ENCODE measurements around the gene CST6.
"Not testable (repeated sequence)": the region's sequence is repeated elsewhere in the genome, so short reads cannot be mapped to it uniquely, and the experiment has no call there.

The CST6 gene

GRCh38 chr11:65987336-65987735 is 24.5 kb upstream of the CST6 start:
- no peak for DNase-seq

- peak; percentile 96 for DNase-seq
Observed at GRCh38 chr11:65988791-65989592, 22.8 kb upstream of the CST6 start.

GRCh38 chr11:65992056-65992455 is 19.8 kb upstream of the CST6 start:
- no peak for DNase-seq

DNA sequence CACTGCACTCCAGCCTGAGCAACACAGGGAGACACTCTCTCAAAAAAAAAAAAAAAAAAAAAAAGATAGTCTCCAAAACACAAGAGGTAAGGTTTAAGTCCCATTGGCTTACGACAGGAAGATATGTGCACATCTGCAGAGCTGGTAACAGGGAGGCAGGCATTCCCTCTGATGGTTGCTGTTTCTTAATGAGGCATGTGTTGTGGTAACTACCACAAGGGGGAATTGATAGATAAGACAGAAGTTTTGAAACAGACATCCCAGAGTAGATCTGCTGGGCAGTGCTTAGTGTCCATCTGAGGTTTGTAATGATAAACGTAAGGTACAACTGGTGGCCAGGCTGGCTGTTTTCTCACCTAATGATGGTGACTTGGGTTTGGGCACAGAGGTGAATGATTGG is 14.5 kb upstream of the CST6 start:
- no peak for DNase-seq

DNA sequence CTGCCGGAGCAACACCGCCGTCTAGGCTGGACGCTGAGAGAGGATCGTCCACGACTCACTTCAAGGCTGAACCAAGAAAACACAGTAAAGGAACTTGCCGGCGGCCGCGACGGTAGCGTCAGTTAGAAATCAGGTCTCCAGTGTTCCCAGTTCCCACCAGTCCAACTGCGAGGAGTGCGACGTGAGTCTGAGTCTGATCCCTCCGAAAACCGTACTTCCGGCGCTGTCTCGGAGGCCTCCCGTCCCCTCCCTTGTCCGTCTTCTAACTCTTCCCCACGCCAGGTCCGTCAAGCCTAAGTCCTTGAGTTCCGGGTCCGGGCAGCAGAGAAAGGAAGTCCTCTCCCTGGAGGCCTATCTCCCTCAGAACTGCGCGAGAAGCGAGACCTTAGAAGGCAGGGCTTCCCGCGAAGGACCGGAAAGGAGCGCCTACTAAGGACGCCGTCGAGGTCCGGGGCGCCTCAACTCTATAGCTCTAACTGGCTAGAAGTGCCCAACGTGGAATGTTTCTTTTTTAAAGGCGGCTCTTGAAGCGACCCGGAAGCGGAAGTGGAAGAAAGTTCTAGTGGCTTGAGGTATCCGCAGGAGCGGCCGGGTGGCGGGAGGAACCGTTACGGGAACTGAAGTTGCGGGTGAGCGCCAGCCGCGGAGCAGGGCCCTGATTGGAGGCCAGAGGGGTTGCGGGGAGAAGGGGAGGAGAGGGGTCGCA is 9.7 kb upstream of the CST6 start, which contains the start of the genes BANF1 and EIF1AD:
BANF1 (plus strand) TSS at position 562 of the 706 bp plus-strand sequence. CDS start 748 bp downstream, outside the sequence.
EIF1AD (minus strand) TSS at position 216 of the 706 bp plus-strand sequence. CDS start 1,768 bp downstream, outside the sequence.
- peak; percentile 98 for DNase-seq

DNA sequence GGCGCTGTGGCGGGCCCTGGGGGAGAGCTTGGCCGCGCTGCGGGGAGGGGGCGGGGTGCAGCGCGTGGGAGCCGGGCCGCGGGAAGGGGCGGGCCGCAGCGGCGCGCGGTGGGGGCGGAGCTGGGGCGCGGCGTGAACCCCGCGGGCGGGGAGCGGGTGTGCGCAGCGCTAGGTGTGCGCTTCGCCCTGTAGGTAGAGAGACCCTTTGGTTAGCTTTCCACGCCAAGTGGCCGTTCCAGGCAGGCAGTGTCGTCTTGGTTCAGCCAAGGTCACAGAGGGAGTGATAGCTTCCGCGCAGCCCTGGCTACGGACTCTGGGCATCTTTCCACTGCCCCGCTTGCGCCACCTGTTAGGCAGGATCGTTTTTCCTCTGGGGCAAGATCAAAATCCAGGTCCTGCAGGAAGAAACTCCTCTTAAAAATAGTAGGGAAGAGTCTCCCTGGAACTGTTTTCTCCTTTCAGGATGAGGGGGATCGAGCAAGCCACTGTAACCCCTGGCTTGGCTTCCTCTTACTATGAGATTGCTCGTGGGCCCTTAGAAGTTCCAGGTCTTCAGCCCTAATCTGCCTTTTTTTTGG is 9.1 kb upstream of the CST6 start:
- DNase-seq: no peak

GRCh38 chr11:66003291-66003690 is 8.5 kb upstream of the CST6 start:
- no peak for DNase-seq

DNA sequence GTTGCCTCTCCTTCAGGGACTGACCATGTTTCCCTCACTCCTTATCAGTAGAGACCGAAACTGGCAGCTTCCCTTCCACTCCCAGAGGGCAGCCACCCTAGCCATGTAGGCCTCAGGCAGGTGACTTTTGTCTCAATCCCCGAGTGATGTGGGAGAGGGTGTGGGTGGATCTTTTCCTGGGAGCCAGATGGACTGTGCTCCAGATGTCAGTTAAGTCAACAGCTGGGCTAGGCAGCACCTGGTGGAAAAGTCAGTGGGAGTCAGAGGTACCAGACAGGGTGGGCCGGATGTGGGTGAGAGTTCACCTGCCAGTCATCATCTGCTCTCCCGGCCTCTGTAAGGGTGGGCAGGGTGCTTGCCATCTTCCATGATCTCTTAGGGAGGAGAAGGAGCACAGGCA is 7.6 kb upstream of the CST6 start:
- DNase-seq: no peak

DNA sequence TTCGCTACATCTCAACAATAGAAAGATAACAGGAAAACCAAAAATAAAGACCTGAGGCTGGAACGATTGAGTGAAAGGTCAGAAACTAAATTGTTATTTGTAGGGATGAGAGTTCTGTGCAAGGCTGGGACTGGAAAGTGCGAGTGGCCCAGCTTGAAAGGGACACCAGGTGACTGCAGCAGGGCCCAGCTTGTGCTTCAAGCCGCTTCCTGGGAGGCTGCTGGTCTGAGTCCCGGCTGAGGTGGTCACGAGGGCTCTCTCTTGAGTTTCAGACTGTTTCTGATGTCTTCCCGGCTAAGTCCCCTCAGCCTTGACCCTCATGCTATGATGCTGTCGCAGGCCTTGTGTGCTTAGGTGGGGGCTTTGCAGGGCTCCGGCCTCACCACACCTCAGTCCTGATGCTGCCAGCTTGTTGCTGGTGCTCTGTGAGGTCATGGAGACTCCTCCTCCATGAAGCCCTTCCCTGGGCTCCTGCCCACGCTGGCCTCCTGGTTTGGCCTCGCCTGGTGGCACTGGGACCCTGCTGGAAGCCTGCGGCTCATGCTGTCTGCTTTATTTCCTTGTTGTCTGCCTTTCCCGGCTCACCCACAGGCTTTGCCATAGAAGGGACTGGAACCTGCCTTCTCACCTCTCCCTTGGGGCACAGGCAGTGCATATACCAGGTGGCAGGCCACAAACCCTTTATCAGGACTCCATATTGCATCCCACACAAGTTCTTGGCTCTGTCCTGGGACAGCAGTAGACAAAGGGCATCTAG is 5.5 kb upstream of the CST6 start:
- DNase-seq: no peak

DNA sequence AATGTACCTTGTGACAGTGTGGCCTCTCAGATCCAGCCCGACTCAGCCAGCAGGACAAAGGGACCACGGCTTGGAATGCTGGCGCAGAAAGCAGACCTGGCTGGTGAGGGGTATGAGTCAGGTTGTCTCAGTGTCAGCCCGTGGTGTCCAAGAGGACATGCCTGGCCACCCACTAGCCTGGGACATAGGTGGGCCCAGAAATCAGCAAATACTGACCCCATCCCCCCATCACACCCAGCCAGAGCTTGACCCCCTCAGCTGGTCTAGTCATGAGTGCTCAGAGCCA is 5.0 kb upstream of the CST6 start:
- no peak for DNase-seq

- no peak for DNase-seq
Observed at GRCh38 chr11:66007201-66007634, 4.6 kb upstream of the CST6 start.

- no peak for DNase-seq
Observed at GRCh38 chr11:66008095-66008467, 3.7 kb upstream of the CST6 start.

- DNase-seq: no peak
Observed at GRCh38 chr11:66008468-66009101, 3.2 kb upstream of the CST6 start.

- DNase-seq: not testable (repeated sequence)
Observed at GRCh38 chr11:66010036-66010435, 1.8 kb upstream of the CST6 start.

GRCh38 chr11:66011239-66011784 is 496 bp upstream of the CST6 start:
- DNase-seq: no peak

GRCh38 chr11:66012371-66012945 is 650 bp downstream of the CST6 start:
- DNase-seq: no peak

DNA sequence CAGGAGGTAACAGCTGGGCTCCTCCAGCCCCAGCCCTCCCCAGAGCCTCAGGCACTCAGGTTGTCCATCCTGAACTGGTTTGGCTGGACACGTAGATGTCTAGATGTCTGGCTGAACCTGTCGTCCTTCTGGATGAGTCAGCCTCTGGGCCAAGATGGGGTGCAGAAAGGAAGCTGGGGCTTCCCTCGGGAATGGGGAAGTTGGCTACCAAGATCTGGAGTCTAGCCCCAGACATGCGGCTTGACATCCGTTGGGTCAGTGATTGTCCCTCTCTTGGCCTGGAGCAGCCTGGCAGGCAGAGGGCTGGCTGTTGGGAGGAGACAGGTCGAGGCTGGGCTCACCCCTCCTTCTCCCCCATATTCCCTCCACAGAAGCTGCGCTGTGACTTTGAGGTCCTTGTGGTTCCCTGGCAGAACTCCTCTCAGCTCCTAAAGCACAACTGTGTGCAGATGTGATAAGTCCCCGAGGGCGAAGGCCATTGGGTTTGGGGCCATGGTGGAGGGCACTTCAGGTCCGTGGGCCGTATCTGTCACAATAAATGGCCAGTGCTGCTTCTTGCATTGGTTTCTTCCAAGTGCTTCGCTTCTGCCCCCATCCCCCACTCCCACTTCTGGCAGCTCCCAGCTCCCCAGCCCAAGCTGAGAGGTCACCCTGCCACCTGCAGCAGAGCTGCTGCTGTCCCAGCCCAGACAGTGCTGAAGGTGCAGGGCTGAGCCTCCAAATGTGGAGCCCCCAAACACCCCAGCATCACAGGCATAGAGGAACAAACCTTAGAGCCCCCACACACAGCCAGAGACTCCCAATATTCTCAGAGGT is 1.3 kb downstream of the CST6 start:
- no peak for DNase-seq

- no peak for DNase-seq
Observed at GRCh38 chr11:66013762-66014100, 1.9 kb downstream of the CST6 start.

- DNase-seq: no peak
Observed at GRCh38 chr11:66014804-66015453, 3.1 kb downstream of the CST6 start.

DNA sequence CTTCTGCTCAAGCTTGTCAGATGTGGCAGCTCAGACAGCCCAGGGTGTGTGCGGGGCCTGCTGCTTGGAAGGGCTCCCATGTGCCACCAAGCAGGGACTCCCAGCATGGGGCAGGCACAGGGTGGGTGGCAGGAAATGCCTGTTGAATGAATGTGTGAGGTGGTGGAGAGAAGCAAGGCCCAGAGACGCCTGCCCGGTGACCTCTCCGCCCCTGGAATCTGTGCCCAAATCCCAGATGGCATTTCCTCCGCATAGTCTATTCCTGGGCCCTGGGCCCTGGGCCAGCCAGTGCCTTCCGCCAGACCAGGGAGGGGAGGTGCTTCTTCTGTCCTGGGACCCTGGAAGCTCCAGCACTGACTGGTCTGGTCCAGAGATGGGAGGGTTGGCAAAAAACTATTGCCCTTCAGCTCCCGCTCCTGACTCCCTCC is 3.7 kb downstream of the CST6 start:
- no peak for DNase-seq

Data from activated CD4-positive, alpha-beta T cell treated with anti-CD3 and anti-CD28 coated beads, Interleukin-2, Interleukin-6, amounts not matched to agents 100 ng/mL and 50 ng/mL, durations not matched to agents 16 hours and 8 hours (primary cell).